ENCODE data around the gene ELL. TPM values are rescaled to one million over a fixed set of nuclear protein-coding genes. Genes with fewer than 3 reads are reported as not detected.

The ELL gene
- total and polyA plus RNA-seq, 4 experiments from 2014 or later, result 6.5 to 35.9 (median 25.8) TPM

- H3K9me3 Mint-ChIP-seq, result peaks cover 0 to 5% (median 0%) of the 10 kb centered on the region in 8 donors
- DNase-seq, result peak in 1 of 5 donors; percentile 43
- H3K27ac ChIP-seq (ENCODE audit: low read depth, low read length), result peak overlapping the region; percentile 56
Measured at GRCh38 chr19:18418029-18418482, 103.8 kb downstream of the ELL start.

GRCh38 chr19:18417250-18418028, 104.4 kb downstream of the ELL start:
- Histone ChIP-seq H3K4me3 (ENCODE audit: low read length in 2 of 2) (peak overlapping the region in 1 of 2 donors; percentile 42), H3K27ac (ENCODE audit: low read depth, low read length) (peak overlapping the region; percentile 56), H3K9me3 (ENCODE audit: control insufficient read depth in 1 of 2, low read length in 2 of 2) (no peaks in the 10 kb centered on the region), H3K27me3 (ENCODE audit: insufficient read depth, low read length) (no peaks in the 10 kb centered on the region), H3K4me1 (ENCODE audit: insufficient read depth, low read length) (peaks cover 72% of the 10 kb centered on the region), H3K36me3 (ENCODE audit: insufficient read depth, low read length) (no peaks in the 10 kb centered on the region)
- peaks cover 2 to 5% of the 10 kb centered on the region in 2 donors for H3K27me3 Mint-ChIP-seq
- peak in 1 of 5 donors; percentile 55 for DNase-seq
- peaks cover 0 to 8% of the 10 kb centered on the region in 2 donors for H3K36me3 Mint-ChIP-seq
- peak overlapping the region; percentile 79 to 90 (median 86) for H3K4me3 Mint-ChIP-seq
- CTCF ChIA-PET (ENCODE audit: partially characterized antibody), result interaction anchor here (0.6 to 3.0 kb wide), 11 partner anchors 8 to 258 kb away, joined by 3 to 15 read pairs (median 3); no protein-coding TSS in a partner anchor
- peaks cover 0 to 5% (median 0%) of the 10 kb centered on the region in 8 donors for H3K9me3 Mint-ChIP-seq
- H3K4me1 Mint-ChIP-seq, result peaks cover 51 to 76% (median 62%) of the 10 kb centered on the region in 4 donors
- intact Hi-C loops (cut with micrococcal nuclease), result loop anchor here (2.0 to 10.0 kb wide), 4 partner anchors 23 to 413 kb away; partner anchors contain the start of genes ARRDC2 and MAST3
- POLR2A ChIA-PET (ENCODE audit: partially characterized antibody), result interaction anchor here (1.0 to 13.3 kb wide), 11 partner anchors 8 to 327 kb away, joined by 3 to 238 read pairs (median 4); partner anchors contain the start of genes ISYNA1, JUND, KXD1 and REX1BD
- H3K27ac Mint-ChIP-seq, result peak overlapping the region; percentile 90 to 97 (median 96)

More at GRCh38 chr19:18418029-18418482, 103.8 kb downstream of the ELL start:
- peaks cover 0 to 10% of the 10 kb centered on the region in 2 donors for H3K36me3 Mint-ChIP-seq
- Histone ChIP-seq H3K9me3 (ENCODE audit: control insufficient read depth in 1 of 2, low read length in 2 of 2) (no peaks in the 10 kb centered on the region), H3K36me3 (ENCODE audit: insufficient read depth, low read length) (no peaks in the 10 kb centered on the region), H3K27me3 (ENCODE audit: insufficient read depth, low read length) (no peaks in the 10 kb centered on the region), H3K4me1 (ENCODE audit: insufficient read depth, low read length) (peaks cover 79% of the 10 kb centered on the region), H3K4me3 (ENCODE audit: low read length in 2 of 2) (peak overlapping the region; percentile 23 to 42)
- H3K4me1 Mint-ChIP-seq, result peaks cover 56 to 82% (median 68%) of the 10 kb centered on the region in 4 donors
- peaks cover 2 to 5% of the 10 kb centered on the region in 2 donors for H3K27me3 Mint-ChIP-seq
- H3K27ac Mint-ChIP-seq, result peak overlapping the region; percentile 90 to 97 (median 96)
- peak overlapping the region; percentile 79 to 90 (median 86) for H3K4me3 Mint-ChIP-seq
- ChIA-PET CTCF (ENCODE audit: partially characterized antibody) (interaction anchor here (1.1 to 5.0 kb wide), 6 partner anchors 8 to 210 kb away, joined by 3 to 29 read pairs (median 4); partner anchors contain the start of gene JUND), POLR2A (ENCODE audit: partially characterized antibody) (interaction anchor here (0.7 to 13.3 kb wide), 13 partner anchors 9 to 327 kb away, joined by 3 to 238 read pairs (median 4); partner anchors contain the start of genes ISYNA1, JUND, REX1BD and UBA52)
- intact Hi-C loops (cut with micrococcal nuclease), result loop anchor here (2.0 to 10.0 kb wide), 4 partner anchors 23 to 413 kb away; partner anchors contain the start of genes ARRDC2 and MAST3

- no peaks in the 10 kb centered on the region for H3K9me3 ChIP-seq (ENCODE audit: control insufficient read depth in 1 of 2, low read length in 2 of 2)
- H3K36me3 Mint-ChIP-seq, result peaks cover 0 to 8% of the 10 kb centered on the region in 2 donors
- POLR2A ChIA-PET (ENCODE audit: partially characterized antibody), result interaction anchor here (1.0 to 13.3 kb wide), 8 partner anchors 8 to 193 kb away, joined by 3 to 238 read pairs (median 4); partner anchors contain the start of genes ISYNA1, JUND and KXD1
- DNase-seq, result peak; percentile 64 to 80 (median 65)
- no peaks in the 10 kb centered on the region for H3K27me3 ChIP-seq (ENCODE audit: insufficient read depth, low read length)
- CTCF ChIA-PET (ENCODE audit: partially characterized antibody), result interaction anchor here (0.6 to 1.7 kb wide), 10 partner anchors 22 to 258 kb away, joined by 3 to 7 read pairs (median 3); no protein-coding TSS in a partner anchor
- peak overlapping the region; percentile 56 for H3K27ac ChIP-seq (ENCODE audit: low read depth, low read length)
- peak overlapping the region; percentile 59 to 83 (median 78) for H3K4me3 Mint-ChIP-seq
- peaks cover 66% of the 10 kb centered on the region for H3K4me1 ChIP-seq (ENCODE audit: insufficient read depth, low read length)
- peaks cover 0 to 5% (median 0%) of the 10 kb centered on the region in 8 donors for H3K9me3 Mint-ChIP-seq
- H3K36me3 ChIP-seq (ENCODE audit: insufficient read depth, low read length), result no peaks in the 10 kb centered on the region
- H3K4me1 Mint-ChIP-seq, result peaks cover 47 to 70% (median 56%) of the 10 kb centered on the region in 4 donors
- H3K27me3 Mint-ChIP-seq, result peaks cover 2 to 5% of the 10 kb centered on the region in 2 donors
- intact Hi-C loops (cut with micrococcal nuclease), result loop anchor here (5.0 to 10.0 kb wide), 3 partner anchors 90 to 412 kb away; partner anchors contain the start of genes ARRDC2 and MAST3
- H3K27ac Mint-ChIP-seq, result peak overlapping the region; percentile 71 to 93 (median 90)
- peak overlapping the region in 1 of 2 donors; percentile 38 for H3K4me3 ChIP-seq (ENCODE audit: low read length in 2 of 2)
Measured at GRCh38 chr19:18416778-18417249, 105.1 kb downstream of the ELL start.

- Mint-ChIP-seq H3K4me1 (peaks cover 39 to 61% (median 48%) of the 10 kb centered on the region in 4 donors), H3K36me3 (peaks cover 0 to 7% of the 10 kb centered on the region in 2 donors), H3K9me3 (peaks cover 0 to 5% (median 0%) of the 10 kb centered on the region in 8 donors), H3K4me3 (peak overlapping the region in 7 of 8 donors; percentile 9 to 78 (median 63)), H3K27ac (peak overlapping the region in 6 of 7 donors; percentile 72 to 93 (median 90)), H3K27me3 (peaks cover 3 to 5% of the 10 kb centered on the region in 2 donors)
- peaks cover 52% of the 10 kb centered on the region for H3K4me1 ChIP-seq (ENCODE audit: insufficient read depth, low read length)
- POLR2A ChIA-PET (ENCODE audit: partially characterized antibody), result interaction anchor here (1.1 to 13.3 kb wide), 7 partner anchors 8 to 174 kb away, joined by 3 to 238 read pairs (median 16); partner anchors contain the start of genes ISYNA1, JUND and REX1BD
- H3K36me3 ChIP-seq (ENCODE audit: insufficient read depth, low read length), result no peaks in the 10 kb centered on the region
- peak overlapping the region; percentile 9 for H3K27ac ChIP-seq (ENCODE audit: low read depth, low read length)
- H3K27me3 ChIP-seq (ENCODE audit: insufficient read depth, low read length), result no peaks in the 10 kb centered on the region
- no peak overlapping the region for H3K4me3 ChIP-seq (ENCODE audit: low read length in 2 of 2)
- CTCF ChIA-PET (ENCODE audit: partially characterized antibody), result interaction anchor here (1.2 to 6.9 kb wide), 6 partner anchors 26 to 223 kb away, joined by 4 to 92 read pairs (median 6); partner anchors contain the start of gene MPV17L2
- intact Hi-C loops (cut with micrococcal nuclease), result loop anchor here (5.0 to 10.0 kb wide), 3 partner anchors 88 to 411 kb away; partner anchors contain the start of genes ARRDC2 and MAST3
- no peaks in the 10 kb centered on the region for H3K9me3 ChIP-seq (ENCODE audit: control insufficient read depth in 1 of 2, low read length in 2 of 2)
- DNase-seq, result no peak
Measured at GRCh38 chr19:18415178-18415867, 106.5 kb downstream of the ELL start.

GRCh38 chr19:18414504-18415177, 107.2 kb downstream of the ELL start:
- Histone ChIP-seq H3K36me3 (ENCODE audit: insufficient read depth, low read length) (no peaks in the 10 kb centered on the region), H3K27ac (ENCODE audit: low read depth, low read length) (peak overlapping the region; percentile 9), H3K27me3 (ENCODE audit: insufficient read depth, low read length) (no peaks in the 10 kb centered on the region), H3K4me1 (ENCODE audit: insufficient read depth, low read length) (peaks cover 52% of the 10 kb centered on the region), H3K9me3 (ENCODE audit: control insufficient read depth in 1 of 2, low read length in 2 of 2) (no peaks in the 10 kb centered on the region), H3K4me3 (ENCODE audit: low read length in 2 of 2) (no peak overlapping the region)
- POLR2A ChIA-PET (ENCODE audit: partially characterized antibody), result interaction anchor here (0.5 to 13.3 kb wide), 8 partner anchors 8 to 429 kb away, joined by 3 to 238 read pairs (median 4); partner anchors contain the start of genes ISYNA1, JUND, REX1BD and UPF1
- H3K4me3 Mint-ChIP-seq, result peak overlapping the region in 7 of 8 donors; percentile 4 to 65 (median 59)
- H3K27ac Mint-ChIP-seq, result peak overlapping the region; percentile 48 to 88 (median 72)
- peaks cover 37 to 58% (median 45%) of the 10 kb centered on the region in 4 donors for H3K4me1 Mint-ChIP-seq
- intact Hi-C loops (cut with micrococcal nuclease), result loop anchor here (5.0 to 10.0 kb wide), 3 partner anchors 87 to 410 kb away; partner anchors contain the start of genes ARRDC2 and MAST3
- peaks cover 0 to 5% of the 10 kb centered on the region in 2 donors for H3K36me3 Mint-ChIP-seq
- CTCF ChIA-PET (ENCODE audit: partially characterized antibody), result interaction anchor here (0.9 to 6.9 kb wide), 9 partner anchors 25 to 222 kb away, joined by 3 to 92 read pairs (median 5); partner anchors contain the start of gene MPV17L2
- H3K9me3 Mint-ChIP-seq, result peaks cover 0 to 5% (median 0%) of the 10 kb centered on the region in 8 donors
- DNase-seq, result no peak
- peaks cover 3 to 5% of the 10 kb centered on the region in 2 donors for H3K27me3 Mint-ChIP-seq
